Uterus (tissue), 2 donors: ENCODE data around the gene TAS2R9.

Source experiments
- POLR2A ChIP-seq, 2 donors: fragments of 450-650 bp; IDR thresholded peaks; one replicate each; pipeline ENCODE4 v1.6.1; 2016; ENCODE audit warnings: antibody characterized with exemption in 2 of 2, mild to moderate bottlenecking in 1 of 2, moderate library complexity in 1 of 2
- TF ChIP-seq, protein P1 (sequence below), 4 experiments: fragments of 200-600 bp in 2 of 4; fragments of 450-650 bp in 2 of 4; sonication (generic) in 2 of 4; IDR thresholded peaks; one replicate each; pipeline ENCODE4 v1.5.1; 2016 to 2019; ENCODE audit warnings: antibody characterized with exemption in 4 of 4, mild to moderate bottlenecking in 2 of 4, moderate library complexity in 1 of 4

- no peak for TF ChIP-seq POLR2A (IDR thresholded peaks at IDR 0.05)
- TF ChIP-seq, protein P1, sequence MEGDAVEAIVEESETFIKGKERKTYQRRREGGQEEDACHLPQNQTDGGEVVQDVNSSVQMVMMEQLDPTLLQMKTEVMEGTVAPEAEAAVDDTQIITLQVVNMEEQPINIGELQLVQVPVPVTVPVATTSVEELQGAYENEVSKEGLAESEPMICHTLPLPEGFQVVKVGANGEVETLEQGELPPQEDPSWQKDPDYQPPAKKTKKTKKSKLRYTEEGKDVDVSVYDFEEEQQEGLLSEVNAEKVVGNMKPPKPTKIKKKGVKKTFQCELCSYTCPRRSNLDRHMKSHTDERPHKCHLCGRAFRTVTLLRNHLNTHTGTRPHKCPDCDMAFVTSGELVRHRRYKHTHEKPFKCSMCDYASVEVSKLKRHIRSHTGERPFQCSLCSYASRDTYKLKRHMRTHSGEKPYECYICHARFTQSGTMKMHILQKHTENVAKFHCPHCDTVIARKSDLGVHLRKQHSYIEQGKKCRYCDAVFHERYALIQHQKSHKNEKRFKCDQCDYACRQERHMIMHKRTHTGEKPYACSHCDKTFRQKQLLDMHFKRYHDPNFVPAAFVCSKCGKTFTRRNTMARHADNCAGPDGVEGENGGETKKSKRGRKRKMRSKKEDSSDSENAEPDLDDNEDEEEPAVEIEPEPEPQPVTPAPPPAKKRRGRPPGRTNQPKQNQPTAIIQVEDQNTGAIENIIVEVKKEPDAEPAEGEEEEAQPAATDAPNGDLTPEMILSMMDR (IDR thresholded peaks at IDR 0.05), result no peak
Measured at GRCh38 chr12:10838461-10838860, 28.5 kb upstream of the TAS2R9 start.
